Activated CD8-positive, alpha-beta memory T cell treated with anti-CD3 and anti-CD28 coated beads, Interleukin-2, amount 50 U/mL, for 4 hours (primary cell): Measurements from ENCODE around the gene ULBP2.
A peak's percentile ranks its signal among the peaks of the same experiment; 100 is the strongest.
"Not testable (repeated sequence)": the region's sequence is repeated elsewhere in the genome, so short reads cannot be mapped to it uniquely, and the experiment has no call there.

Experiments
- DNase-seq: peaks from one replicate; pipeline ENCODE4 v3.0.0-alpha.2; 2020

The ULBP2 gene

GRCh38 chr6:149929422-149929821 is 12.4 kb upstream of the ULBP2 start:
- DNase-seq, result no peak

GRCh38 chr6:149931501-149931900 is 10.3 kb upstream of the ULBP2 start:
- no peak for DNase-seq

GRCh38 chr6:149933036-149933435 is 8.8 kb upstream of the ULBP2 start:
- no peak for DNase-seq

GRCh38 chr6:149933461-149933860 is 8.4 kb upstream of the ULBP2 start:
- no peak for DNase-seq

GRCh38 chr6:149934249-149935156 is 7.3 kb upstream of the ULBP2 start:
- DNase-seq, result peak; percentile 73

- DNase-seq, result no peak
These were observed 6.6 kb upstream of the ULBP2 start for GRCh38 chr6:149935246-149935645.

- DNase-seq, result no peak
These were observed 6.1 kb upstream of the ULBP2 start for GRCh38 chr6:149935668-149936067.

GRCh38 chr6:149936743-149937142 is 5.1 kb upstream of the ULBP2 start:
- DNase-seq, result no peak

- not testable (repeated sequence) for DNase-seq
These were observed 3.7 kb upstream of the ULBP2 start for GRCh38 chr6:149938013-149938570.

- peak; percentile 43 for DNase-seq
These were observed 3.1 kb upstream of the ULBP2 start for GRCh38 chr6:149938571-149939355.

GRCh38 chr6:149939356-149939648 is 2.5 kb upstream of the ULBP2 start:
- no peak for DNase-seq

- DNase-seq, result no peak
These were observed 1.7 kb upstream of the ULBP2 start for GRCh38 chr6:149939909-149940671.

GRCh38 chr6:149940672-149940982 is 1.2 kb upstream of the ULBP2 start:
- no peak for DNase-seq

GRCh38 chr6:149942461-149942829 is 631 bp downstream of the ULBP2 start:
- DNase-seq, result no peak

GRCh38 chr6:149943321-149943720 is 1.5 kb downstream of the ULBP2 start:
- not testable (repeated sequence) for DNase-seq

GRCh38 chr6:149945276-149945675 is 3.5 kb downstream of the ULBP2 start:
- not testable (repeated sequence) for DNase-seq

GRCh38 chr6:149946631-149947030 is 4.8 kb downstream of the ULBP2 start:
- not testable (repeated sequence) for DNase-seq

- DNase-seq, result not testable (repeated sequence)
These were observed 5.7 kb downstream of the ULBP2 start for GRCh38 chr6:149947533-149947932.

- no peak for DNase-seq
These were observed 6.2 kb downstream of the ULBP2 start for GRCh38 chr6:149948011-149948410.

- no peak for DNase-seq
These were observed 6.8 kb downstream of the ULBP2 start for GRCh38 chr6:149948616-149949015.

GRCh38 chr6:149950423-149950822 is 8.6 kb downstream of the ULBP2 start:
- no peak for DNase-seq

GRCh38 chr6:149951096-149951495 is 9.3 kb downstream of the ULBP2 start:
- no peak for DNase-seq

- DNase-seq, result no peak
These were observed 9.8 kb downstream of the ULBP2 start for GRCh38 chr6:149951626-149952025.
